Heart right ventricle (tissue), 16 donors: ENCODE measurements around the gene UQCRH. TPM values are rescaled to one million over a fixed set of nuclear protein-coding genes. Genes with fewer than 3 reads are reported as not detected.
A peak's percentile ranks its signal among the peaks of the same experiment; 100 is the strongest.

Experiments used
- ATAC-seq, 8 donors: fragments of 200-7000 bp; cut with Tn5 transposase; one replicate each; pipeline ENCODE4 v1.9.1; 2020; ENCODE audit warnings: mild to moderate bottlenecking in 8 of 8, moderate library complexity in 8 of 8, moderate number of reproducible peaks in 1 of 8
- DNase-seq, 2 donors: peaks; one replicate each; pipeline ENCODE4 v3.0.0-alpha.2; 2020
- H3K27ac ChIP-seq, 10 donors: fragments of 200-600 bp; sonication (generic) in 2 of 10; one replicate each; pipeline versions ENCODE4 v1.5.0 to v1.8.0; 2020 to 2022; ENCODE audit warnings: mild to moderate bottlenecking in 3 of 10
- H3K27me3 ChIP-seq, 7 donors: fragments of 200-600 bp; one replicate each; pipeline ENCODE4 v1.8.0; 2021 to 2022; ENCODE audit warnings: mild to moderate bottlenecking in 2 of 7
- H3K36me3 ChIP-seq, 9 donors: fragments of 200-600 bp; sonication (generic) in 1 of 9; one replicate each; pipeline versions ENCODE4 v1.5.0 to v1.8.0; 2020 to 2022; ENCODE audit warnings: mild to moderate bottlenecking in 2 of 9
- H3K4me1 ChIP-seq, 9 donors: fragments of 200-600 bp; sonication (generic) in 1 of 9; one replicate each; pipeline versions ENCODE4 v1.5.0 to v1.8.0; 2020 to 2022; ENCODE audit warnings: mild to moderate bottlenecking in 4 of 9
- H3K4me3 ChIP-seq, 10 donors: fragments of 200-600 bp; sonication (generic) in 2 of 10; one replicate each; pipeline versions ENCODE4 v1.5.0 to v1.8.0; 2020 to 2022; ENCODE audit warnings: mild to moderate bottlenecking in 7 of 10, moderate library complexity in 2 of 10
- H3K9me3 ChIP-seq, 11 donors: fragments of 200-600 bp in 10 of 11; sonication (generic) in 2 of 11; one replicate each; pipeline versions ENCODE4 v1.5.0 to v1.8.0; 2013 to 2022; ENCODE audit warnings: mild to moderate bottlenecking in 2 of 11, control low read depth in 1 of 11, moderate library complexity in 1 of 11
- WGBS, 2 donors: extraction: QIAGEN DNeasy Blood & Tissue Kit; methylation state at CpG; one replicate each; pipeline ENCODE4 v1.1.7; 2013; ENCODE audit warnings: inconsistent platforms in 1 of 2; 5-methylcytosine and 5-hydroxymethylcytosine counted together
- intact Hi-C, 10 donors: fragments of 100-400 bp; cut with DNase I; formaldehyde crosslinking; loops; one replicate each; pipeline versions ENCODE4 v1.11.1 to v1.14.2; 2022
- polyA plus RNA-seq, 2 donors: library from polyadenylated mRNA; stranded (reverse); fragments of 200-250 nt; gene quantifications; one replicate each; pipeline ENCODE4 v1.2.3, GENCODE V29; 2013
- total RNA-seq, 10 donors: library from RNA; stranded (reverse); fragmentation: NEBNext Ultra II Directional in 3 of 10; extraction: Animal tissue kit (Norgen Biotek cat#: 25700) in 3 of 10; gene quantifications; one replicate each; pipeline versions ENCODE4 v1.2.1 to v1.2.4, GENCODE V29; 2021 to 2023
- TF ChIP-seq, protein P1 (sequence below), 9 donors: fragments of 200-600 bp; sonication (generic) in 2 of 9; IDR thresholded peaks; one replicate each; pipeline versions ENCODE4 v1.5.0 to v1.8.0; 2021 to 2022; ENCODE audit warnings: antibody characterized with exemption in 9 of 9, mild to moderate bottlenecking in 5 of 9, moderate library complexity in 1 of 9
- donor health status: Arrhythmogenic right ventricular cardiomyopathy.
- donor health status: ischemic (EF 13 %, LVEDD 7.1; RV severe dilation, severe dysfunction).
- donor health status: healthy with polysubstance abuse.
- donor health status: DM: no; HTN: yes; CAD: no.
- donor health status: DM: no; HTN: no; CAD: no.
- donor health status: ischemic (EF 25% LVEDD 6.9; RV normal size, moderate dysfunction).
- donor health status: ischemic (EF 25% LVEDD 5.7; RV mildly dilated, moderate dysfunction).
- donor health status: healthy.
- donor health status: DM: yes; HTN: yes; CAD: no.
- donor health status: Ischemic cardiomyopathy.
- donor health status: ischemic (EF 35%, LVEDD 5.7; RV mildly dilated, moderate dysfunction).
- donor health status: nonischemic (EF 11% LVEDD 7.7; RV severe dilation, severe dysfunction).
- donor health status: DM: yes; HTN: yes; CAD: no.
- donor health status: PGD.
- donor health status: ischemic (EF 29% LVEDD 5.4; RV normal size, mild dysfunction).
- donor health status: nonischemic (EF 23%, LVEDD 6.1; RV moderate dilation, normal function).

The UQCRH gene
- total and polyA plus RNA-seq, 12 donors, result 759 to 1,588 (median 1,005) TPM

DNA sequence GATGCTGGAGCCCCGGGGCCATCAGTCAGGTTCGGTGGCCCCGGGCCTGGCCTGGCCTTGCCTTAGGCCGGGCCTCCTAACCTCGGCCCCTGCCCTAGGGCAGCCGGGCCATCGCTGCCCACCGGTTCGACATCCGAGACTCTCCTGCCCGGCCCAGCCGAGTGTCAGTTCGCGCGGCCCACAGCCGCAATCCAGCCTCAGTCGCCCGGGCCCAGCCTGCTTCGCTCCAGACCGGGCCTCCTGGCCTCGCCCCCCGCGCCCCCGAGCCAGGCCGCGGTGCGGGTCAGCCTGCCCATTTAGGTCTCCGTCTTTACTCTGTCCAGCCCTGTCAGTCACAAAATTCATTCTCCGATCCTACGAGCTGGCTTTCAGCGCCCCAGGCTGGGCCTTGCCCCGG lies 859 bp upstream of the UQCRH start:
- peak overlapping the region; percentile 76 to 98 (median 90) for H3K4me3 ChIP-seq
- no peaks in the 10 kb centered on the region for H3K27me3 ChIP-seq
- peak; percentile 42 for DNase-seq
- ATAC-seq, result peak; percentile 2 to 59 (median 18)
- peaks cover 0 to 18% (median 9%) of the 10 kb centered on the region in 9 donors for H3K36me3 ChIP-seq
- H3K27ac ChIP-seq, result peak overlapping the region; percentile 95 to 99 (median 98)
- WGBS, 2 donors, result 0% methylated on average over 31 to 32 of the region's 32 CpGs
- peaks cover 13 to 74% (median 63%) of the 10 kb centered on the region in 9 donors for H3K4me1 ChIP-seq
- intact Hi-C loops, result loop anchor here in 7 of 10 donors (2.0 to 5.0 kb wide), 4 partner anchors 38 to 56 kb away; partner anchors contain the start of genes NSUN4 (in 7 of the 7) and RAD54L (in 3 of the 7)
- no peaks in the 10 kb centered on the region for H3K9me3 ChIP-seq
- TF ChIP-seq, protein P1, sequence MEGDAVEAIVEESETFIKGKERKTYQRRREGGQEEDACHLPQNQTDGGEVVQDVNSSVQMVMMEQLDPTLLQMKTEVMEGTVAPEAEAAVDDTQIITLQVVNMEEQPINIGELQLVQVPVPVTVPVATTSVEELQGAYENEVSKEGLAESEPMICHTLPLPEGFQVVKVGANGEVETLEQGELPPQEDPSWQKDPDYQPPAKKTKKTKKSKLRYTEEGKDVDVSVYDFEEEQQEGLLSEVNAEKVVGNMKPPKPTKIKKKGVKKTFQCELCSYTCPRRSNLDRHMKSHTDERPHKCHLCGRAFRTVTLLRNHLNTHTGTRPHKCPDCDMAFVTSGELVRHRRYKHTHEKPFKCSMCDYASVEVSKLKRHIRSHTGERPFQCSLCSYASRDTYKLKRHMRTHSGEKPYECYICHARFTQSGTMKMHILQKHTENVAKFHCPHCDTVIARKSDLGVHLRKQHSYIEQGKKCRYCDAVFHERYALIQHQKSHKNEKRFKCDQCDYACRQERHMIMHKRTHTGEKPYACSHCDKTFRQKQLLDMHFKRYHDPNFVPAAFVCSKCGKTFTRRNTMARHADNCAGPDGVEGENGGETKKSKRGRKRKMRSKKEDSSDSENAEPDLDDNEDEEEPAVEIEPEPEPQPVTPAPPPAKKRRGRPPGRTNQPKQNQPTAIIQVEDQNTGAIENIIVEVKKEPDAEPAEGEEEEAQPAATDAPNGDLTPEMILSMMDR (IDR thresholded peaks at IDR 0.05), result no peak

DNA sequence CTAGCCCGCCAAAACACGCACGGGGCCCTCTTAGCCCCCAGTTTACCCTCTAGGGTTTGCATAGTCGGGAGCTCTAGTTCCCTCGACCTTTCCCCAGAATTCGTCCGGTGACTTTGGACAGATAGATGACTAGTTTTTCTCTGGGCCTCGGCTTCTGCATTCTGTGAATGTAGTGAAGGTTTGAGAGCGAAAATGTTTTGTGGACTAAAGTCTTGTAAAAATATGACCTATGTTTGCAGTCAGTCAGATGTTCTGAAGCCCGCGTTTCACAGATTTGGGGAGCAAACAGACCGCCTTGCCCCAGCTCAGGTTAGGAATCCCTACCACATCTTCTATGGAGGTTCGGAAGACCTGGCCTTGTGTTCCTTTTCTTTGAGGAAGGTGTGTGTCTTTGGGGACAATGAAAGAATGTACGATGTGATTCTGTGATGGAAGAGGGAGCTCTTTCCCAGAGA lies 401 bp downstream of the UQCRH start:
- Histone ChIP-seq H3K36me3 (peaks cover 0 to 22% (median 4%) of the 10 kb centered on the region in 9 donors), H3K27me3 (no peaks in the 10 kb centered on the region), H3K27ac (peak overlapping the region; percentile 95 to 99 (median 98)), H3K9me3 (no peaks in the 10 kb centered on the region), H3K4me3 (peak overlapping the region; percentile 65 to 98 (median 90)), H3K4me1 (peaks cover 13 to 77% (median 72%) of the 10 kb centered on the region in 9 donors)
- intact Hi-C loops, result loop anchor here in 7 of 10 donors (2.0 to 5.0 kb wide), 4 partner anchors 37 to 57 kb away; partner anchors contain the start of genes NSUN4 (in 7 of the 7) and RAD54L (in 3 of the 7)
- no peak for DNase-seq
- ATAC-seq, result peak in 1 of 8 donors; percentile 9
- TF ChIP-seq, protein P1 (IDR thresholded peaks at IDR 0.05), result no peak
- WGBS, 2 donors, result 0 to 1% methylated on average over 14 of the region's 14 CpGs

DNA sequence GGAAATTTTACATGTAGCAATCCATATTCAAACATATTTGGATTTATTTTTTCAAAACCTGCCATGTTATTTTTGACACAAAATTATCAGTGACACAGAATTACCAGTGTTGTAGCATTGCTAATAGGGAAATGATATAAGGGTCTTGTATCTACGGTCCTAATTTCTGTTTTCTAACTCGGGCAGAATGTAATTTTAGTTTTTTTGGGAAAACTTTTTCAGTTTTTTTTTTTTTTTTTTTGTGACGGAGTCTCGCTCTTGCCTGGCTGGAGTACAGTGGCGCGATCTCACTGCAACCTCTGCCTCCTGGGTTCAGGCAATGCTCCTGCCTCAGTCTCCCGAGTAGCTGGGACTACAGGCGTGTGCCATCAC lies 2.6 kb downstream of the UQCRH start:
- DNase-seq, result no peak
- intact Hi-C loops, result no loop called here
- peaks cover 0 to 43% (median 20%) of the 10 kb centered on the region in 9 donors for H3K36me3 ChIP-seq
- no peaks in the 10 kb centered on the region for H3K27me3 ChIP-seq
- no peak overlapping the region for H3K27ac ChIP-seq
- H3K4me3 ChIP-seq, result peak overlapping the region in 3 of 10 donors; percentile 21 to 89 (median 79)
- H3K4me1 ChIP-seq, result peaks cover 6 to 65% (median 51%) of the 10 kb centered on the region in 9 donors
- WGBS, 2 donors, result 88 to 94% methylated on average over 8 of the region's 8 CpGs
- ATAC-seq, result no peak
- TF ChIP-seq, protein P1 (IDR thresholded peaks at IDR 0.05), result no peak
- no peaks in the 10 kb centered on the region for H3K9me3 ChIP-seq

DNA sequence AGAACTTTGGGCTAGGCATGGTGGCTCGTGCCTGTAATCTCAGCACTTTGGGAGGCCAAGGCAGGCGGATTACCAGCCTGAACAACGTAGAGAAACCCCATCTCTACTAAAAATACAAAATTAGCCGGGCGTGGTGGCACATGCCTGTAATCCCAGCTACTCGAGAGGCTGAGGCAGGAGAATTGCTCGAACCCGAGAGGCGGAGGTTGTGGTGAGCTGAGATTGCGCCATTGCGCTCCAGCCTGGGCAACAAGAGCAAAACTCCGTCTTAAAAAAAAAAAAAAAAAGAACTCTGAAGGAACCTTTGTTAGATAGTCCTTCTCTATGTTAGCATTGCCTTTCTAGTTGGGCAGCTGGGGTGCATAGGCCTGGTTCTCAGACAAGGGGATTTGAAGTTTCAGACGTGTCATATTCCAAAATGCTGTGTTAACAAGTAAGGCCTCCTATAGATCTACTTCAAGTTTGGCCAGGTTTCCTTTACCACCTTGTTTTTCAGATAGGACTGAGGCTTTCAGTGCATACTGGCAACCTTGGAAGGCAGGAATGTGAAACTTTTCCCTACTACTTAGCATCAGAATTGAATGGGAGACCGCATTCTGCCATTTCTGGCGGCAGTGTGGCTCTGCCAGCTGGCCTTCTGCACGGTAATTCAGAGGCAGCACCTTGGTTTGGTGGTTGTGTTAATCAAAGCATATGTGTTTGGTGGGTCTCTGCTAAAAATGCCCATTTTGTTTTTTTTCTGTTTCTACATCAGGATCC lies 6.1 kb downstream of the UQCRH start:
- Histone ChIP-seq H3K4me1 (peaks cover 6 to 54% (median 42%) of the 10 kb centered on the region in 9 donors), H3K36me3 (peaks cover 4 to 78% (median 55%) of the 10 kb centered on the region in 9 donors), H3K27ac (no peak overlapping the region), H3K9me3 (no peaks in the 10 kb centered on the region), H3K4me3 (no peak overlapping the region), H3K27me3 (no peaks in the 10 kb centered on the region)
- intact Hi-C loops, result no loop called here
- TF ChIP-seq, protein P1 (IDR thresholded peaks at IDR 0.05), result no peak
- WGBS, 2 donors, result 86 to 87% methylated on average over 16 of the region's 16 CpGs
- ATAC-seq (no peak), DNase-seq (no peak)
